Measurements from ENCODE around the gene HIF3A. TPM values are rescaled to one million over a fixed set of nuclear protein-coding genes. Genes with fewer than 3 reads are reported as not detected.

The HIF3A gene
- total RNA-seq, 1 donor from 2014 or later, result 6.7 TPM

DNA sequence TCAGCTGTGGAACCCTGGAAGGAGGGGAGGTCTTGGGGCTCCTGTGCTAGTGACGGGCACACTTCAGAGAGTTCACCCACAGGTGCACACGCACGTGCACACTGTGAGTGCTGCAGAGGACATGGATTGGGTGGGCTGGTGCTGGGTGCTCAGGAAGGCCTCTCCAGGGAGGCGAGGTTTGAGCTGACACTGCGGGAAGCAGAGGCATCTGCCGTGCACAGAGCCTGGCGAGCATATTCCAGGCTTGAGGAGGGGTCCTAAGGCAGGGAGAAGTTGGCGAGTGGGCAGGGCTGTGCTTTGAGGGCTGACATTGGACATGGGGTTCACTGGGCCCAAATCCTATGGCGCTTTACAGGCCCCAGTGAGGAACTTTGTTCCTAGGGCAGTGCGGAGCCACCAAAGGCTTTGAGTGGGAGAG, 90.9 kb downstream of the HIF3A start:
- no peak overlapping the region for H3K4me3 ChIP-seq
- TF ChIP-seq EZH2phosphoT487 (IDR thresholded peaks at IDR 0.05), result no peak
- TF ChIP-seq, protein P1, sequence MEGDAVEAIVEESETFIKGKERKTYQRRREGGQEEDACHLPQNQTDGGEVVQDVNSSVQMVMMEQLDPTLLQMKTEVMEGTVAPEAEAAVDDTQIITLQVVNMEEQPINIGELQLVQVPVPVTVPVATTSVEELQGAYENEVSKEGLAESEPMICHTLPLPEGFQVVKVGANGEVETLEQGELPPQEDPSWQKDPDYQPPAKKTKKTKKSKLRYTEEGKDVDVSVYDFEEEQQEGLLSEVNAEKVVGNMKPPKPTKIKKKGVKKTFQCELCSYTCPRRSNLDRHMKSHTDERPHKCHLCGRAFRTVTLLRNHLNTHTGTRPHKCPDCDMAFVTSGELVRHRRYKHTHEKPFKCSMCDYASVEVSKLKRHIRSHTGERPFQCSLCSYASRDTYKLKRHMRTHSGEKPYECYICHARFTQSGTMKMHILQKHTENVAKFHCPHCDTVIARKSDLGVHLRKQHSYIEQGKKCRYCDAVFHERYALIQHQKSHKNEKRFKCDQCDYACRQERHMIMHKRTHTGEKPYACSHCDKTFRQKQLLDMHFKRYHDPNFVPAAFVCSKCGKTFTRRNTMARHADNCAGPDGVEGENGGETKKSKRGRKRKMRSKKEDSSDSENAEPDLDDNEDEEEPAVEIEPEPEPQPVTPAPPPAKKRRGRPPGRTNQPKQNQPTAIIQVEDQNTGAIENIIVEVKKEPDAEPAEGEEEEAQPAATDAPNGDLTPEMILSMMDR (IDR thresholded peaks at IDR 0.05), result no peak
- TF ChIP-seq EZH2 (IDR thresholded peaks at IDR 0.05), result no peak
- peaks cover 5% of the 10 kb centered on the region for H3F3A ChIP-seq (ENCODE audit: low read depth)
- H4K20me1 ChIP-seq (ENCODE audit: low read depth), result no peaks in the 10 kb centered on the region
- Mint-ChIP-seq H3K36me3 (peaks cover 41% of the 10 kb centered on the region), H3K27ac (no peak overlapping the region), H3K9me3 (peaks cover 9% of the 10 kb centered on the region), H3K4me1 (peaks cover 5% of the 10 kb centered on the region), H3K4me3 (no peak overlapping the region), H3K27me3 (ENCODE audit: insufficient read depth, low read depth) (peaks cover 4% of the 10 kb centered on the region)
- no peak overlapping the region for H3K4me2 ChIP-seq
- H3K79me2 ChIP-seq (ENCODE audit: low read depth), result no peaks in the 10 kb centered on the region
- no peaks in the 10 kb centered on the region for H3K36me3 ChIP-seq
- no peaks in the 10 kb centered on the region for H3K27me3 ChIP-seq
- no peaks in the 10 kb centered on the region for H3K9me3 ChIP-seq (ENCODE audit: low read depth)
- H3K27ac ChIP-seq, result no peak overlapping the region
- no peak overlapping the region for H2AFZ ChIP-seq (replicated peaks)
- H3K9ac ChIP-seq, result no peak overlapping the region
- H3K4me1 ChIP-seq, result no peaks in the 10 kb centered on the region
- DNase-seq (ENCODE audit: low spot score), result no peak

DNA sequence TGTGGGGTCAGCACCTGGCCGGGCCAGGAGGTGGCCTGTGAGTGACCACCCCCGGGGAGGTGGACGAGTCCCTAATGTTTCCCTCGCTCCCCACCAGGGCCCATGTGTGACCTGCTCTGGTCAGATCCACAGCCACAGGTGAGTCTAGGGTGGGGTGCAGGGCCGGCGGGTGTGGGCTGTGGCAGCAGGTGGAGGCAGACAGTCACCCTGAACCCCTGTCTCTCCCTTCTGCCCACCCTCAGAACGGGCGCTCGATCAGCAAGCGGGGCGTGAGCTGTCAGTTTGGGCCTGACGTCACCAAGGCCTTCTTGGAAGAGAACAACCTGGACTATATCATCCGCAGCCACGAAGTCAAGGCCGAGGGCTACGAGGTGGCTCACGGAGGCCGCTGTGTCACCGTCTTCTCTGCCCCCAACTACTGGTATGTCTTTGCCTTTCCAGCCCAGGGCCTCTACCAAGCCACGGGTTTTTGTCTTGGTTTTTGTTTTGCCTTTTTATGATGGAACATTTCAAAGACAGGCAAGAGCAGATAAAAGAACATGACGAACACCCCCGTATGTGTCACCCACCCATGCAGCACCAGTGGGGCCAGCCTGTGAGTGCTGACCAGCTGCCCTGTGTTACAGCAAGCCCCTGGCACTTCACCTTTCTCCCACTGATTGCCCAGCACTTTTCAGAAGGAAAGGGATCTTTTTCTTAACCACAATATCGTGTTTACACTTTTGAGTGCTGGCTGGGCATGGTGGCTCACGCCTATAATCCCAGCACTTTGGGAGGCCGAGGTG, 91.7 kb downstream of the HIF3A start:
- Histone ChIP-seq H3F3A (ENCODE audit: low read depth) (peaks cover 11% of the 10 kb centered on the region), H3K4me3 (no peak overlapping the region), H3K79me2 (ENCODE audit: low read depth) (no peaks in the 10 kb centered on the region), H3K9ac (no peak overlapping the region), H3K4me1 (no peaks in the 10 kb centered on the region), H2AFZ (replicated peaks) (no peak overlapping the region), H4K20me1 (ENCODE audit: low read depth) (no peaks in the 10 kb centered on the region), H3K27me3 (no peaks in the 10 kb centered on the region), H3K36me3 (no peaks in the 10 kb centered on the region), H3K4me2 (no peak overlapping the region), H3K9me3 (ENCODE audit: low read depth) (no peaks in the 10 kb centered on the region), H3K27ac (no peak overlapping the region)
- H3K4me3 Mint-ChIP-seq, result no peak overlapping the region
- peaks cover 9% of the 10 kb centered on the region for H3K9me3 Mint-ChIP-seq
- peaks cover 4% of the 10 kb centered on the region for H3K27me3 Mint-ChIP-seq (ENCODE audit: insufficient read depth, low read depth)
- peaks cover 39% of the 10 kb centered on the region for H3K36me3 Mint-ChIP-seq
- peaks cover 6% of the 10 kb centered on the region for H3K4me1 Mint-ChIP-seq
- TF ChIP-seq EZH2 (IDR thresholded peaks at IDR 0.05) (no peak), EZH2phosphoT487 (IDR thresholded peaks at IDR 0.05) (no peak)
- TF ChIP-seq, protein P1 (IDR thresholded peaks at IDR 0.05), result no peak
- no peak overlapping the region for H3K27ac Mint-ChIP-seq
- DNase-seq (ENCODE audit: low spot score), result no peak

DNA sequence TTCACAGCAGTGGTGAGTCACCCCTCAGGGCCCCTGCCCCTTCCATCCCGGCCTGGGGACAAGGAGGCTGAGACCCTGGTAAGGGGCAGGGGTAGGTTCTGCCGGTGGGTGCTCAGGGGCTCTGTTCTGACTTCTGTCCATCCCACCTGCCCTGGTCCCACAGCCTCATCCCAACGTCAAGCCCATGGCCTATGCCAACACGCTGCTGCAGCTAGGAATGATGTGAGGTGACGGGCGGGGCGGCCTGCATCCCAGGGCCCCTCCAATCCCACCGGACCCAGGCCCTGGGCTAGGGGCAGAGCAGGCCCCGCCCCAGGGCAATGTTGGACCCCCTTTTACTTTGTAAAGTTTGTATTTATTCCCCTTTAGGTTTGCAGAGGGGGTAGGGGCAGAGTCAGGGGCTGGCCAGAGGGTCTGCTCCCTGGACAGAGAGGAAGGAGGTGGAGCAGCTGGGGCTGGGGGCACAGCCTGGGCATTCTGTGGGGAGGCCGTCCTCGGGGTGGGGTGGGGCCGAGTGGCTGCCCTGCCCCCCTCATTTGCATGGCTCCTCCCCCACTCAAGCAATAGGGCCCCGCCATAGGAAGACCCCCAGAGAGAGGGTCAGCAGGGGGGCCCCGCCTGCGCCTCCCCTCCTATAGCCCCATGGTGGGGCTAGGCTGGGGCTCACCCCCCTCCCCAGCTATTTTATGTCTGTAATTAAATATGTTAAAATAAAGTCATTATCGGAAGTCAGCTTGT, 93.4 kb downstream of the HIF3A start:
- H3K36me3 ChIP-seq, result no peaks in the 10 kb centered on the region
- H4K20me1 ChIP-seq (ENCODE audit: low read depth), result no peaks in the 10 kb centered on the region

More for the DNA sequence above, 93.4 kb downstream of the HIF3A start:
- no peak overlapping the region for H3K4me3 ChIP-seq
- H3K9ac ChIP-seq, result no peak overlapping the region
- no peak for TF ChIP-seq EZH2 (IDR thresholded peaks at IDR 0.05)
- TF ChIP-seq, protein P1 (IDR thresholded peaks at IDR 0.05), result no peak
- no peak for TF ChIP-seq EZH2phosphoT487 (IDR thresholded peaks at IDR 0.05)
- H3K4me2 ChIP-seq, result no peak overlapping the region
- Mint-ChIP-seq H3K27ac (no peak overlapping the region), H3K9me3 (peaks cover 9% of the 10 kb centered on the region), H3K27me3 (ENCODE audit: insufficient read depth, low read depth) (peaks cover 2% of the 10 kb centered on the region), H3K4me1 (peaks cover 6% of the 10 kb centered on the region), H3K36me3 (peaks cover 30% of the 10 kb centered on the region), H3K4me3 (no peak overlapping the region)
- H2AFZ ChIP-seq (replicated peaks), result no peak overlapping the region
- peaks cover 11% of the 10 kb centered on the region for H3F3A ChIP-seq (ENCODE audit: low read depth)
- DNase-seq (ENCODE audit: low spot score), result no peak
- H3K27me3 ChIP-seq, result no peaks in the 10 kb centered on the region
- no peaks in the 10 kb centered on the region for H3K79me2 ChIP-seq (ENCODE audit: low read depth)
- no peaks in the 10 kb centered on the region for H3K9me3 ChIP-seq (ENCODE audit: low read depth)
- no peak overlapping the region for H3K27ac ChIP-seq
- no peaks in the 10 kb centered on the region for H3K4me1 ChIP-seq

Data from neural progenitor cell (in vitro differentiated cells).